ENCODE data around the gene ZNF595. TPM values are rescaled to one million over a fixed set of nuclear protein-coding genes. Genes with fewer than 3 reads are reported as not detected.
"Not testable (repeated sequence)": the region's sequence is repeated elsewhere in the genome, so short reads cannot be mapped to it uniquely, and the experiment has no call there.

ZNF595 gene
- 10 to 100 TPM; 50.5 to 80.7 TPM for total RNA-seq
- 7.8 TPM for polyA plus RNA-seq (ENCODE audit: insufficient read depth, low read depth, low replicate concordance)
- long read RNA-seq, donor 1, transcript ZNF595-205 (4 exons, 2,911 nt) = major isoform, 13 of 21 reads
- long read RNA-seq, donor 1, transcript ZNF595-202 (4 exons, 1,072 nt) = minor isoform, 5 of 21 reads
- long read RNA-seq, donor 1, partial matches to known transcripts = 0 of 21 reads
- long read RNA-seq, donor 1, other reads (novel, unspliced or antisense) = 0 of 21 reads
- long read RNA-seq, donor 2, transcript ZNF595-205 (4 exons, 2,911 nt) = major isoform, 7 of 13 reads
- long read RNA-seq, donor 2, transcript ZNF595-202 (4 exons, 1,072 nt) = minor isoform, 5 of 13 reads
- long read RNA-seq, donor 2, partial matches to known transcripts = 0 of 13 reads
- long read RNA-seq, donor 2, other reads (novel, unspliced or antisense) = 0 of 13 reads

- H3K9me3 ChIP-seq; H3K4me1 ChIP-seq; H3K36me3 ChIP-seq (ENCODE audit: low read depth, missing control alignments); intact Hi-C loops (cut with DNase I; ENCODE audit: low total_unique reads); H3K27ac ChIP-seq; H3K27me3 ChIP-seq: not testable (repeated sequence)
- H3K4me3 ChIP-seq = peak within 1 kb of the TSS; percentile 47 to 51
- DNase-seq = peak; percentile 74
- 9 to 25% methylated on average over 2 to 24 of the region's 29 CpGs for WGBS, 2 donors
Measured at GRCh38 chr4:52804-53479, at the start of gene ZNF595. ZNF595 (plus strand) TSS chr4:53321; CDS start chr4:53489, 168 bp downstream.

- H3K36me3 ChIP-seq (ENCODE audit: low read depth, missing control alignments); H3K4me1 ChIP-seq; H3K27ac ChIP-seq; intact Hi-C loops (cut with DNase I; ENCODE audit: low total_unique reads); H3K9me3 ChIP-seq; H3K27me3 ChIP-seq; H3K4me3 ChIP-seq: not testable (repeated sequence)
- 57 to 68% methylated on average over 22 to 69 of the region's 90 CpGs for WGBS, 2 donors
- DNase-seq = peak; percentile 22
Measured at GRCh38 chr4:9937-10870, 42.9 kb upstream of the ZNF595 start.

GRCh38 chr4:11095-11815 lies 41.9 kb upstream of the ZNF595 start:
- H3K36me3 ChIP-seq (ENCODE audit: low read depth, missing control alignments); H3K9me3 ChIP-seq; H3K4me1 ChIP-seq; DNase-seq; H3K27me3 ChIP-seq; H3K27ac ChIP-seq; intact Hi-C loops (cut with DNase I; ENCODE audit: low total_unique reads); H3K4me3 ChIP-seq: not testable (repeated sequence)
- 65 to 73% methylated on average over 46 to 71 of the region's 123 CpGs for WGBS, 2 donors

GRCh38 chr4:11816-12417 lies 41.2 kb upstream of the ZNF595 start:
- intact Hi-C loops (cut with DNase I; ENCODE audit: low total_unique reads); H3K36me3 ChIP-seq (ENCODE audit: low read depth, missing control alignments); H3K27me3 ChIP-seq; H3K4me3 ChIP-seq; H3K27ac ChIP-seq; H3K9me3 ChIP-seq; H3K4me1 ChIP-seq: not testable (repeated sequence)
- DNase-seq = peak; percentile 86
- WGBS, 2 donors = 24 to 46% methylated on average over 2 to 12 of the region's 21 CpGs
- TF ChIP-seq CTCF (IDR thresholded peaks at IDR 0.05) = peak; percentile 57 to 79 (median 69)

GRCh38 chr4:18128-18527 lies 35.0 kb upstream of the ZNF595 start:
- H3K27ac ChIP-seq; intact Hi-C loops (cut with DNase I; ENCODE audit: low total_unique reads): not testable (repeated sequence)

GRCh38 chr4:18589-18988 lies 34.5 kb upstream of the ZNF595 start:
- intact Hi-C loops (cut with DNase I; ENCODE audit: low total_unique reads); H3K36me3 ChIP-seq (ENCODE audit: low read depth, missing control alignments); H3K9me3 ChIP-seq; H3K27me3 ChIP-seq; DNase-seq; H3K4me3 ChIP-seq; H3K4me1 ChIP-seq; H3K27ac ChIP-seq: not testable (repeated sequence)
- WGBS, 2 donors = 35 to 41% methylated on average over 1 of the region's 1 CpG

More at GRCh38 chr4:18128-18527, 35.0 kb upstream of the ZNF595 start:
- H3K27me3 ChIP-seq; H3K4me3 ChIP-seq; DNase-seq; H3K36me3 ChIP-seq (ENCODE audit: low read depth, missing control alignments); H3K4me1 ChIP-seq; H3K9me3 ChIP-seq: not testable (repeated sequence)
- WGBS, 2 donors = 35 to 43% methylated on average over 3 of the region's 3 CpGs

GRCh38 chr4:22882-23281 lies 30.2 kb upstream of the ZNF595 start:
- H3K27ac ChIP-seq; H3K4me1 ChIP-seq; H3K9me3 ChIP-seq; H3K36me3 ChIP-seq (ENCODE audit: low read depth, missing control alignments); DNase-seq; intact Hi-C loops (cut with DNase I; ENCODE audit: low total_unique reads); H3K27me3 ChIP-seq; H3K4me3 ChIP-seq: not testable (repeated sequence)
- 29 to 32% methylated on average over 2 of the region's 2 CpGs for WGBS, 2 donors

- H3K4me1 ChIP-seq; H3K4me3 ChIP-seq; H3K9me3 ChIP-seq; H3K27ac ChIP-seq; DNase-seq; intact Hi-C loops (cut with DNase I; ENCODE audit: low total_unique reads); H3K36me3 ChIP-seq (ENCODE audit: low read depth, missing control alignments); H3K27me3 ChIP-seq: not testable (repeated sequence)
- no CpG with 5 or more reads among the region's 1 CpG for WGBS, 2 donors
Measured at GRCh38 chr4:24359-24758, 28.8 kb upstream of the ZNF595 start.

- H3K27me3 ChIP-seq; H3K9me3 ChIP-seq; intact Hi-C loops (cut with DNase I; ENCODE audit: low total_unique reads); H3K4me3 ChIP-seq; H3K36me3 ChIP-seq (ENCODE audit: low read depth, missing control alignments); H3K27ac ChIP-seq; H3K4me1 ChIP-seq; DNase-seq: not testable (repeated sequence)
- WGBS, 2 donors = 58 to 75% methylated on average over 3 of the region's 3 CpGs
Measured at GRCh38 chr4:27501-27900, 25.6 kb upstream of the ZNF595 start.

Data from testis (tissue), 5 donors.